Activated naive CD8-positive, alpha-beta T cell treated with anti-CD3 and anti-CD28 coated beads for 36 hours (primary cell): Measurements from ENCODE around the gene HSFX3. TPM values are rescaled to one million over a fixed set of nuclear protein-coding genes. Genes with fewer than 3 reads are reported as not detected.
"Not testable (repeated sequence)": the region's sequence is repeated elsewhere in the genome, so short reads cannot be mapped to it uniquely, and the experiment has no call there.

ENCODE experiments used
- DNase-seq: peaks from one replicate; pipeline ENCODE4 v3.0.0; 2021
- H3K27ac Mint-ChIP-seq: one replicate; pipeline ENCODE4 v1.8.0; 2022; ENCODE audit warnings: mild to moderate bottlenecking, moderate library complexity, mixed read lengths
- H3K27me3 Mint-ChIP-seq: one replicate; pipeline ENCODE4 v1.8.0; 2022; ENCODE audit warnings: mild to moderate bottlenecking, mixed read lengths
- H3K36me3 Mint-ChIP-seq: one replicate; pipeline ENCODE4 v1.8.0; 2021; ENCODE audit warnings: mild to moderate bottlenecking, mixed read lengths
- H3K4me1 Mint-ChIP-seq: one replicate; pipeline ENCODE4 v1.8.0; 2021; ENCODE audit warnings: mixed read lengths
- H3K4me3 Mint-ChIP-seq: one replicate; pipeline ENCODE4 v1.8.0; 2022; ENCODE audit warnings: mild to moderate bottlenecking, moderate library complexity, mixed read lengths
- H3K9me3 Mint-ChIP-seq: one replicate; pipeline ENCODE4 v1.8.0; 2022; ENCODE audit warnings: mixed read lengths
- total RNA-seq, 2 experiments: library from RNA; stranded (reverse); gene quantifications; one replicate each; pipeline ENCODE4 v1.2.3, GENCODE V29; 2021

Gene HSFX3
- total RNA-seq, 2 experiments from 2014 or later: not detected

DNA sequence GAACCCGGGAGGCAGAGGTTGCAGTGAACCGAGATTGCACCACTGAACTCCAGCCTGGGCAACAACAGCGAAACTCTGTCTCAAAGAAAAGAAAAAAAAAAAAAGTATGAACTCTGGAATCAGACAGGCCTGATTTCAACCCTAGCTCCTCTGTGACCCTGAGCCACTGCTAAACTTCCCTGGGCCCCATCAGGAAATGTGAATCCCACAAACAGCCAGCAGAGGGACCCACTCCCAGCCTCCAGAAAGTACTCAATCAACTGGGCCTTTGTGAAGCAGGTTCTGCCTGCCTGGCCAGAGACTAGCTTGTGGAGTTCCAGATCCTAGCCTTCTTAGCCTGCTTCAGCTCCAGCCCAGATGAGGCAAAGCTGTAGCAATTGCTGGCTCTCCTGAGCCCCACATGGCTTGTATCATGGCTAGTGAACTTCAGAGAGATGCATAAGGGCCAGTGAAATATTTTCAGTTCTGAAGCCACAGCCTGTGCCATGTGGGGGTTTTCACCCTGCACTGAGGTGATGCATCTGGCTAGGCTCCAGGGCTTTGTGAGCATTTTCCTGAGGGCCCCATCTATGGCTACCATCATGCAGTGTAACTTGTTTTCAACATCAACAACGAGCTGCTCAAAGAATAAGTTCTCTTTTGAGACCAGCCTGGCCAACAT is 37.4 kb downstream of the HSFX3 start:
- H3K27ac Mint-ChIP-seq: peak overlapping the region; percentile 79
- H3K36me3 Mint-ChIP-seq: no peaks in the 10 kb centered on the region
- H3K9me3 Mint-ChIP-seq: peaks cover 1% of the 10 kb centered on the region
- peaks cover 36% of the 10 kb centered on the region for H3K4me1 Mint-ChIP-seq
- no peak overlapping the region for H3K4me3 Mint-ChIP-seq
- DNase-seq: peak; percentile 36
- peaks cover 3% of the 10 kb centered on the region for H3K27me3 Mint-ChIP-seq

DNA sequence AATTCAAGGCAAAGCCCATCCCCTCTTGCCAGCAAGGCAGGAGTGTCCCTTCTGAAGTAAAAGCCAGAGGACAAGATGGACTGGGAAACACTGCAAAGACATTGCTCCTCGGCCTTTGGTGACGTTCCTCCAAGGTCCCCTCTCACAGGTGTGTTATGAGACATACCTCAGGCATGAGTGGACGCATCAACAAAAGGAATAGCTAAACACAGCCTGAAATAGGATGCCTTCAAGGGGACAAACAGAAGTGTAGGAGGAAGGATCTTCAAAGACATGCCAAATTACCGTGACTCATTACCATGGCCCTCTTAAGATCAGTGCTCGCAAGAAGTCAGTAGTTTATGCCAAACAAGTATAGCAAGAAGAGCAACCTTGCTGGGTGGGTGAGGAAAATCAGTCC is 38.6 kb downstream of the HSFX3 start:
- peaks cover 27% of the 10 kb centered on the region for H3K4me1 Mint-ChIP-seq
- H3K27me3 Mint-ChIP-seq: peaks cover 3% of the 10 kb centered on the region
- no peak overlapping the region for H3K27ac Mint-ChIP-seq
- H3K4me3 Mint-ChIP-seq: no peak overlapping the region
- DNase-seq: no peak
- H3K36me3 Mint-ChIP-seq: no peaks in the 10 kb centered on the region
- H3K9me3 Mint-ChIP-seq: no peaks in the 10 kb centered on the region

DNA sequence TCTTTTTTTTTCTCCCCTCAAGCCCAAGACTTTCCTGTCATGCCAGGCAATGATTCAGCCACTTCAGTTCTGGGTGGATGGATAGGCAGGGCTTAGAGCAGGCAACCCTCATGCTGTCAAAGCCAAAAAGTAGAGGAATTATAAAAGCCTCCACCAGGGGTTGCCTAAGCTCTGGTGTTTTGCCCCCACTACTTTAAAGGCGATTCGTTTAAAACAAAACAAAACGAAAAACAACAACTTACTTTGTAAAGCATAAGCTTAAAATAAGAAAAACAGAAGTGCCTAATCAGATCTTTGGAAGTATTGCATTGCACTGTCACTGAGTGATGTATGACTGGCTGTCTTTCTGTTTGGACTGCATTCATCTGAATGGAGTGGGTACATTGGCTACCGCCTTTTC is 39.3 kb downstream of the HSFX3 start:
- peaks cover 28% of the 10 kb centered on the region for H3K4me1 Mint-ChIP-seq
- H3K27me3 Mint-ChIP-seq: peaks cover 3% of the 10 kb centered on the region
- H3K4me3 Mint-ChIP-seq: no peak overlapping the region
- no peaks in the 10 kb centered on the region for H3K9me3 Mint-ChIP-seq
- no peak for DNase-seq
- H3K36me3 Mint-ChIP-seq: no peaks in the 10 kb centered on the region
- H3K27ac Mint-ChIP-seq: no peak overlapping the region

DNA sequence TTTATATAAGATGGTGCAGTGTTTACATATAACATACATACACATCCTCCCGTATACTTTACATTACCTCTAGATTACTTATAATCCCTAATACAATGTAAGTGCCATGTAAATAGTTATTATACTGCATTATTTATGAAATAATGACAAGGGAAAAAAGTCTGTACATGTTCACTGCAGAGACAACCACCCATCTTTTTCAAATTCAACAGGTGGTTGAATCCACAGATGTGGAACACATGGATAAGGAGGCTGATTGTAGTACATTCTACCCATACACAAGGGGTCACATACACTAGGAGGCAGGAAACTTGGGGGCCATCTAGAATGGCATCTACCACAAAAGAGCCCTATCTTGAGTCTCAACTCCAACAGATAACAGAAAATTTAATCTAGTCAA is 41.3 kb downstream of the HSFX3 start:
- H3K4me3 Mint-ChIP-seq: no peak overlapping the region
- H3K36me3 Mint-ChIP-seq: peaks cover 2% of the 10 kb centered on the region
- peaks cover 17% of the 10 kb centered on the region for H3K4me1 Mint-ChIP-seq
- H3K27me3 Mint-ChIP-seq: peaks cover 3% of the 10 kb centered on the region
- H3K9me3 Mint-ChIP-seq: no peaks in the 10 kb centered on the region
- H3K27ac Mint-ChIP-seq: no peak overlapping the region
- DNase-seq: no peak

DNA sequence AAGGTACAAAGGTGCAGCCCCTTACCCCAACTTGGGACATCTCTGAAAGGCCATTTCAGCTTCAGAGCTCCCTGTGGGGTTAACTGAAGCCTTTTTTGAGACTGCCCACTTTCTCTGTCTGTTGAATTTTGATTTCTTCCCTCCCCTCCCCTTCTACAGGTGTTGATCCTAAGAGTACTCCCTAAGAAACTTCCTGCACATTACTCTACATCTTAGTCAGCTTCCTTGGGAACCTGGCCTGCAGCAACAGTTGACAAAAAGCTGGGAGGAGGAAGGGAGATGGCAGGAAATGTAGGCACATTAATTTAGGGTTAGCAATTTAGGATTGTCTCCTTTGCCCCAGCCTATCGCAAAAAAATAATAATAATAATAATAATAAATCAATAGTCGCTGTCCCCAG is 43.4 kb downstream of the HSFX3 start:
- Mint-ChIP-seq H3K4me3 (no peak overlapping the region), H3K9me3 (no peaks in the 10 kb centered on the region), H3K27ac (peak overlapping the region; percentile 79), H3K36me3 (peaks cover 4% of the 10 kb centered on the region), H3K27me3 (peaks cover 3% of the 10 kb centered on the region), H3K4me1 (peaks cover 13% of the 10 kb centered on the region)
- DNase-seq: no peak

DNA sequence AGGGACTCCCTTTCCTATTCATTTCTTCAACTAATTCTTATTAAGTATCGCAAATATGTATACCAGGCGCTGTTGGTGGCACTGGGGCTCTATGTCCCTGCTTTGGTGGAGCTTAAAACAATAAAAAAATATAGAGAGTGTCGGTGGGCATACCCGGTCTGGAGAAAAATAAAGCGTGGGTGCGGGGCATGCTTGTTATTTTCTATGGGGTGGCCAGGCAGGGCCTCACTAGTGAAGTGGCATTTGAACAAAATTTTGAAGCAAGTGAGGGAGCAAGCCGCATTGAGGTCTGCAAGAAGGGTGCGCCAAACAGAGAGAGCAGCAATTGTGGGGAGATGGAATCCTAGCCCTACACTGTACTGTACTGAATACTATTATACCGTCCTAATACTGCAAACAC is 44.1 kb downstream of the HSFX3 start:
- Mint-ChIP-seq H3K36me3 (peaks cover 6% of the 10 kb centered on the region), H3K4me3 (peak overlapping the region; percentile 93), H3K27ac (peak overlapping the region; percentile 79), H3K9me3 (no peaks in the 10 kb centered on the region), H3K4me1 (peaks cover 19% of the 10 kb centered on the region), H3K27me3 (peaks cover 3% of the 10 kb centered on the region)
- DNase-seq: no peak

DNA sequence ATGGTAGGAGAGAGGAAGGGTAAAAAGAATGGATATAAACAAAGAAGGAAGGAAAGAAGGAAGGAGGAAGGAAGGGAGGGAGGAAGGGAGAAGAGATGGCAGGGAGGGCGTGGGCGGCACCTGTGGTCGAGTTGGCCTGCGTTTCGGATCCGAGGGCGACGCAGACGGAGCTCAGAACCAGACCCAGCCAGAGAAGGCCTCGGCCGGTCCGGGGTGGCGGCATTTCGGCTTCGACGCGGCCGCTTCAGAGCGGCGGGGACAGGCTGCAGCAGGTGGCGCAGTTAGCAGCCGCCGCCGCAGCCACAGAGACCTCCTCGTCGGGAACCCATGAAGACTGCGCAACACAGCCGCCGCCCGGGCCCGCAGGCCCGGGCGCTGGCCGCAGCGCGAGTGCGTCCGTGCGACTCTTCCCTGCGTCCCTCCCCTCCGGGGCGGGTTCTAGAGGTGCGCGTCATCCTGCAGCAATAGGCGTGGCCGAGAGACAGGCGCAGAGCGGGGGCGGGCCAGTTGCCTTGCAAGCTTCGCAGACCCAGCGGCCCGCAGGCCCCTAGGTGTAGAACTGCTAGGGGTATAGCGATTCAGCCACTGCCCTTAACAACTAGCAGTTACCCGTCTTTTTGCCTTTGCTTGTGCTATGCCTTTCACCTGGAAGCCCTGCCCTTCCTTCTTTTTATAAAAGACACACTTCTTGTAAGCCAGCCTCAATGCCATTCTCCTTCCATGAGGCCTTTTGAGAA is 44.6 kb downstream of the HSFX3 start, which contains the start of gene IDS:
IDS (minus strand) TSS at position 392 of the 737 bp plus-strand sequence; CDS start at position 223, 169 bp downstream.
- peaks cover under 1% of the 10 kb centered on the region for H3K27me3 Mint-ChIP-seq
- H3K27ac Mint-ChIP-seq: peak within 1 kb of the TSS; percentile 88
- peak within 1 kb of the TSS; percentile 93 for H3K4me3 Mint-ChIP-seq
- H3K36me3 Mint-ChIP-seq: peaks cover 6% of the 10 kb centered on the region
- DNase-seq: peak; percentile 88
- H3K4me1 Mint-ChIP-seq: peaks cover 24% of the 10 kb centered on the region
- no peaks in the 10 kb centered on the region for H3K9me3 Mint-ChIP-seq

DNA sequence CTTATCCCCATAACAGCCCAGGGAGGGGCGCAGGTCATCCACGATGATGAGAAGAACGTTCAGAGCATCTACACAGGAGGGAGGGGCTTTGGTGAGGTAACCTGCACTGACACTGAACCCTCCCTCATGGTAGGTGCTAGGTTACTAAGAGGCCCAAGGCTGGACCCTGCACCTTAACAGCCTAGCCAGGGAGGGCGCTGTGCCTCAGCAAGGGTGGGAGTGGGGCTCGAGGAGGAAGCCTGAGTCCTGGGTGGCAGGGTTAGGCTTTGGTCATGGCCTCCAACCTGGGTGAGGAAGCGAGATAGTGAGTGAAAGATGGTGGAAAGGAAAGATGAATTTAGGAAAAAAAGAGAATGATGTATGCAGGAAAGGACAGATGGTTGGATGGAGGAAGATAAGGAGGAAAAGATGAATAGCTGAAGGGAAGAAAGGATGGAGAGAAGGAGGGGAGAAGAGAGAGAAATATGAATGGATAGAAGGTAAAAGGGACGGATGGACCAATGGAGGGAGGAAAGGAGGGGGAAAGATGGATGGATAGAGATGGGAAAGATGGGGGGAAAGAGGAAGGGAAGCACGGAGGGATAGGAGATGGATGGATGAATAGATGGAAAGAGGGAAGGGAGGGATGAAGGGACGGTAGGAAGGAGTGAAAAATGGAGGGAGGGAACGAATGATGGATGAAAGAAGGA is 45.4 kb downstream of the HSFX3 start:
- Mint-ChIP-seq H3K9me3 (no peaks in the 10 kb centered on the region), H3K27me3 (no peaks in the 10 kb centered on the region), H3K27ac (peak overlapping the region; percentile 88), H3K36me3 (peaks cover 6% of the 10 kb centered on the region), H3K4me1 (peaks cover 24% of the 10 kb centered on the region), H3K4me3 (peak overlapping the region; percentile 93)
- DNase-seq: peak; percentile 70

DNA sequence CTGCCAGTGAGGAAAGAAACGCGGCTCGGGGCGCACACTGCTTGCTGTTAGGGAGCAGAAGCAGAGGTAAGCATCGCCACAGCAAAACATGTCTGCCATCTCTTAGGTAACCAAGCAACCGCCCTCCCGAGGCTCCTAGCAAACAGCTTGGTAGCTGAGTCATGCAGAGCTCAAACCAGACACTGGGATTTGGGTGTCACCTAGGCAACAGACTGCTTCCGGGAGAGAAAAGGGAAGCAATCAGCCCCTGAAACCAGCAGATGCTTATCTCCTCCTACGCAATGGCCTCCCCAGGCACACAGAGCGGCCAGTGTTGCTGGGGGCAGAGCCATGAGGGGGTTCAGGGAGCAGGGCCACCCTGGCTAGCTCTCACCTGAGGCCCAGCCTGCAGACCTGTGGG is 46.3 kb downstream of the HSFX3 start:
- H3K4me1 Mint-ChIP-seq: peaks cover 24% of the 10 kb centered on the region
- DNase-seq: peak; percentile 69
- peak overlapping the region; percentile 93 for H3K4me3 Mint-ChIP-seq
- H3K9me3 Mint-ChIP-seq, H3K36me3 Mint-ChIP-seq, H3K27me3 Mint-ChIP-seq: not testable (repeated sequence)
- H3K27ac Mint-ChIP-seq: peak overlapping the region; percentile 88

DNA sequence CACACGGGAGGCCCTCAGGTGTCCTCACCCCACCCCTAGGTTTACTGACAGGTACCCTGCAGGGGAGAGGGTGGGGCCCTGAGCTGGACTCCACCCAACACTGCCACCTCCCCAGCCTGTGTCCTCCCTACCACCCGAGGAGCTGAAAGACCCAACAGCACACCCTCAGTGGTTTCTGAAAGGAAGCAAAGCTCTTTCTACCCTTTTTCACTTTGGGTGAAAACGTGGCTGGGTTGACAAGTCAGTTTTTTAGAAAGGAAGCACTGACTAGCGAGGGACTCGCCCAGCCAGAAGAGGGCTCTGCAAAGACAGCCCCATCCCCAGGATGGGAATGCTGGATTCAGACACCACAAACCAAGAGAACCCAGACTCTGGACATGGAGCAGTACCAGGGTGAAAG is 46.8 kb downstream of the HSFX3 start:
- DNase-seq, H3K9me3 Mint-ChIP-seq, H3K36me3 Mint-ChIP-seq, H3K27ac Mint-ChIP-seq, H3K27me3 Mint-ChIP-seq: not testable (repeated sequence)
- H3K4me1 Mint-ChIP-seq: peaks cover 24% of the 10 kb centered on the region
- peak overlapping the region; percentile 18 for H3K4me3 Mint-ChIP-seq

DNA sequence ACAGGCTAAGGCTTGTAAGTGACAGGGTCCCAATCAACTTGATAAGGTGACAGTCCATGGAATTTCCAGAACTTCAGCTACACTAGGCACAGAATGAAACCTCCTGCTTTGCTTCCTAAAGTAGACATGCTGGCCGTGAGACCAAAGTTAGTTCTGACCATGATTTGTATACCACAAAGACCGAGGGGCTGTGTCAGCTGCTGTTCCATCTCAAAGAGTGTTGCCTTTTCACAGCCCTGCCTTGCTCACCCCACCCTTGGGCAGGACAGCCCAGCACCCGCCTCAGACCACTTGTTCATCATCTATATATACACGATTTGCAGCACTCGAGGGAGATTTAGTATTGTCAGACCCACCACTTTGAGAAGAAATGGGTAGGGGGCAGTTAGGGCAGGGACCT is 50.0 kb downstream of the HSFX3 start:
- no peaks in the 10 kb centered on the region for H3K9me3 Mint-ChIP-seq
- H3K4me3 Mint-ChIP-seq: no peak overlapping the region
- H3K27me3 Mint-ChIP-seq: no peaks in the 10 kb centered on the region
- peaks cover 19% of the 10 kb centered on the region for H3K4me1 Mint-ChIP-seq
- no peak overlapping the region for H3K27ac Mint-ChIP-seq
- H3K36me3 Mint-ChIP-seq: peaks cover 10% of the 10 kb centered on the region
- no peak for DNase-seq

DNA sequence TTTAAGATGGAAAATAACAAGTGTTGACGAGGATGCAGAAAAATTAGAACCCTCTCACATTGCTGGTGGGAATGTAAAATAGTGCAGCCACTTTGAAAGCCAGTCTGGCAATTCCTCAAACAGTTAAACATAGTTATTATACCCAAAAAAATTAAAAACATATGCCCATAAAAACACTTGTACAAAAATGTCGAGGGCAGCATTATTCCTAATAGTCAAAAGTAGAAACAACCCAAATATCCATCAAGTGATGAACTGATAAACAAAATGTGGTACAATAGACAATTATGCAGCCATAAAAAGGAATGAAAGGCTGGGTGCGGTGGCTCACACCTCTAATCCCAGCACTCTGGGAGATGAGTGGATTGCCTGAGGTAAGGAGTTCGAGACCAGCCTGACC is 51.0 kb downstream of the HSFX3 start:
- Mint-ChIP-seq H3K27ac (no peak overlapping the region), H3K27me3 (no peaks in the 10 kb centered on the region), H3K9me3 (no peaks in the 10 kb centered on the region), H3K36me3 (peaks cover 8% of the 10 kb centered on the region), H3K4me3 (no peak overlapping the region), H3K4me1 (peaks cover 19% of the 10 kb centered on the region)
- no peak for DNase-seq

Other genes with a start within 250 kb of the HSFX3 start
- gene IDS, start 44.6 kb downstream of the HSFX3 start, total RNA-seq: 10 to 100 TPM; 38.5 to 38.8 TPM
- gene EOLA1, start 8.9 kb downstream of the HSFX3 start, total RNA-seq: 10 to 100 TPM; 26.8 to 30.5 TPM
- not detected for gene MAGEA9B, start 37.5 kb upstream of the HSFX3 start, total RNA-seq
- not detected for gene HSFX2, start 45.4 kb upstream of the HSFX3 start, total RNA-seq
- gene TMEM185A, start 81.9 kb upstream of the HSFX3 start, total RNA-seq: 10 to 100 TPM; 13.0 to 15.2 TPM
- not detected for gene MAGEA11, start 162.1 kb upstream of the HSFX3 start, total RNA-seq
- under 1 TPM; 0.24 to 0.25 TPM for gene HSFX1, start 224.1 kb upstream of the HSFX3 start, total RNA-seq
- not detected for gene MAGEA9, start 232.0 kb upstream of the HSFX3 start, total RNA-seq